Measurements from ENCODE around the gene AHCYL2. TPM values are rescaled to one million over a fixed set of nuclear protein-coding genes. Genes with fewer than 3 reads are reported as not detected.

The AHCYL2 gene
- total and polyA plus RNA-seq, 4 donors = 2.0 to 10.0 (median 3.6) TPM

GRCh38 chr7:129295015-129295423 lies 70.2 kb downstream of the AHCYL2 start:
- no peak for TF ChIP-seq EGR1 (IDR thresholded peaks at IDR 0.05; ENCODE audit: low read depth in 2 of 2)
- no peak for TF ChIP-seq HNF4G (IDR thresholded peaks at IDR 0.05)
- TF ChIP-seq, protein P1, sequence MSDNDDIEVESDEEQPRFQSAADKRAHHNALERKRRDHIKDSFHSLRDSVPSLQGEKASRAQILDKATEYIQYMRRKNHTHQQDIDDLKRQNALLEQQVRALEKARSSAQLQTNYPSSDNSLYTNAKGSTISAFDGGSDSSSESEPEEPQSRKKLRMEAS (IDR thresholded peaks at IDR 0.05) = no peak
- TF ChIP-seq RAD21 (IDR thresholded peaks at IDR 0.05) = no peak
- TF ChIP-seq HNF4A (conservative IDR thresholded peaks at IDR 0.05) = peak in 1 of 2 donors; percentile 22
- TF ChIP-seq, protein P2, sequence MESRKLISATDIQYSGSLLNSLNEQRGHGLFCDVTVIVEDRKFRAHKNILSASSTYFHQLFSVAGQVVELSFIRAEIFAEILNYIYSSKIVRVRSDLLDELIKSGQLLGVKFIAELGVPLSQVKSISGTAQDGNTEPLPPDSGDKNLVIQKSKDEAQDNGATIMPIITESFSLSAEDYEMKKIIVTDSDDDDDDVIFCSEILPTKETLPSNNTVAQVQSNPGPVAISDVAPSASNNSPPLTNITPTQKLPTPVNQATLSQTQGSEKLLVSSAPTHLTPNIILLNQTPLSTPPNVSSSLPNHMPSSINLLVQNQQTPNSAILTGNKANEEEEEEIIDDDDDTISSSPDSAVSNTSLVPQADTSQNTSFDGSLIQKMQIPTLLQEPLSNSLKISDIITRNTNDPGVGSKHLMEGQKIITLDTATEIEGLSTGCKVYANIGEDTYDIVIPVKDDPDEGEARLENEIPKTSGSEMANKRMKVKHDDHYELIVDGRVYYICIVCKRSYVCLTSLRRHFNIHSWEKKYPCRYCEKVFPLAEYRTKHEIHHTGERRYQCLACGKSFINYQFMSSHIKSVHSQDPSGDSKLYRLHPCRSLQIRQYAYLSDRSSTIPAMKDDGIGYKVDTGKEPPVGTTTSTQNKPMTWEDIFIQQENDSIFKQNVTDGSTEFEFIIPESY (IDR thresholded peaks at IDR 0.05) = no peak
- no peak for TF ChIP-seq NR2F2 (IDR thresholded peaks at IDR 0.05)
- peak; percentile 21 for TF ChIP-seq FOXA1 (IDR thresholded peaks at IDR 0.05)
- TF ChIP-seq, protein P3, sequence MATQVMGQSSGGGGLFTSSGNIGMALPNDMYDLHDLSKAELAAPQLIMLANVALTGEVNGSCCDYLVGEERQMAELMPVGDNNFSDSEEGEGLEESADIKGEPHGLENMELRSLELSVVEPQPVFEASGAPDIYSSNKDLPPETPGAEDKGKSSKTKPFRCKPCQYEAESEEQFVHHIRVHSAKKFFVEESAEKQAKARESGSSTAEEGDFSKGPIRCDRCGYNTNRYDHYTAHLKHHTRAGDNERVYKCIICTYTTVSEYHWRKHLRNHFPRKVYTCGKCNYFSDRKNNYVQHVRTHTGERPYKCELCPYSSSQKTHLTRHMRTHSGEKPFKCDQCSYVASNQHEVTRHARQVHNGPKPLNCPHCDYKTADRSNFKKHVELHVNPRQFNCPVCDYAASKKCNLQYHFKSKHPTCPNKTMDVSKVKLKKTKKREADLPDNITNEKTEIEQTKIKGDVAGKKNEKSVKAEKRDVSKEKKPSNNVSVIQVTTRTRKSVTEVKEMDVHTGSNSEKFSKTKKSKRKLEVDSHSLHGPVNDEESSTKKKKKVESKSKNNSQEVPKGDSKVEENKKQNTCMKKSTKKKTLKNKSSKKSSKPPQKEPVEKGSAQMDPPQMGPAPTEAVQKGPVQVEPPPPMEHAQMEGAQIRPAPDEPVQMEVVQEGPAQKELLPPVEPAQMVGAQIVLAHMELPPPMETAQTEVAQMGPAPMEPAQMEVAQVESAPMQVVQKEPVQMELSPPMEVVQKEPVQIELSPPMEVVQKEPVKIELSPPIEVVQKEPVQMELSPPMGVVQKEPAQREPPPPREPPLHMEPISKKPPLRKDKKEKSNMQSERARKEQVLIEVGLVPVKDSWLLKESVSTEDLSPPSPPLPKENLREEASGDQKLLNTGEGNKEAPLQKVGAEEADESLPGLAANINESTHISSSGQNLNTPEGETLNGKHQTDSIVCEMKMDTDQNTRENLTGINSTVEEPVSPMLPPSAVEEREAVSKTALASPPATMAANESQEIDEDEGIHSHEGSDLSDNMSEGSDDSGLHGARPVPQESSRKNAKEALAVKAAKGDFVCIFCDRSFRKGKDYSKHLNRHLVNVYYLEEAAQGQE (IDR thresholded peaks at IDR 0.05) = no peak
- no peak for TF ChIP-seq TAF1 (conservative IDR thresholded peaks at IDR 0.05)
- no peak for TF ChIP-seq SP1 (IDR thresholded peaks at IDR 0.05)
- no peak for TF ChIP-seq GABPA (IDR thresholded peaks at IDR 0.05 in 1 of 2, conservative IDR thresholded peaks at IDR 0.05 in 1 of 2)
- no peak for TF ChIP-seq YY1 (IDR thresholded peaks at IDR 0.05)
- no peak for TF ChIP-seq ATF3 (IDR thresholded peaks at IDR 0.05)
- peak in 1 of 2 donors; percentile 13 for TF ChIP-seq RXRA (IDR thresholded peaks at IDR 0.05)
- TF ChIP-seq, protein P4, sequence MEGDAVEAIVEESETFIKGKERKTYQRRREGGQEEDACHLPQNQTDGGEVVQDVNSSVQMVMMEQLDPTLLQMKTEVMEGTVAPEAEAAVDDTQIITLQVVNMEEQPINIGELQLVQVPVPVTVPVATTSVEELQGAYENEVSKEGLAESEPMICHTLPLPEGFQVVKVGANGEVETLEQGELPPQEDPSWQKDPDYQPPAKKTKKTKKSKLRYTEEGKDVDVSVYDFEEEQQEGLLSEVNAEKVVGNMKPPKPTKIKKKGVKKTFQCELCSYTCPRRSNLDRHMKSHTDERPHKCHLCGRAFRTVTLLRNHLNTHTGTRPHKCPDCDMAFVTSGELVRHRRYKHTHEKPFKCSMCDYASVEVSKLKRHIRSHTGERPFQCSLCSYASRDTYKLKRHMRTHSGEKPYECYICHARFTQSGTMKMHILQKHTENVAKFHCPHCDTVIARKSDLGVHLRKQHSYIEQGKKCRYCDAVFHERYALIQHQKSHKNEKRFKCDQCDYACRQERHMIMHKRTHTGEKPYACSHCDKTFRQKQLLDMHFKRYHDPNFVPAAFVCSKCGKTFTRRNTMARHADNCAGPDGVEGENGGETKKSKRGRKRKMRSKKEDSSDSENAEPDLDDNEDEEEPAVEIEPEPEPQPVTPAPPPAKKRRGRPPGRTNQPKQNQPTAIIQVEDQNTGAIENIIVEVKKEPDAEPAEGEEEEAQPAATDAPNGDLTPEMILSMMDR (IDR thresholded peaks at IDR 0.05; ENCODE audit: low read depth, low read length, missing input control) = no peak
- no peak for TF ChIP-seq FOXA2 (IDR thresholded peaks at IDR 0.05)
- DNase-seq (ENCODE audit: low spot score) = no peak
- H3K4me1 ChIP-seq (ENCODE audit: control insufficient read depth in 4 of 4, insufficient read depth in 4 of 4, low read length in 3 of 4) = peaks cover 0 to 10% (median 9%) of the 10 kb centered on the region in 4 donors
- no peaks in the 10 kb centered on the region for H3K36me3 ChIP-seq (ENCODE audit: control insufficient read depth in 4 of 4, insufficient read depth in 3 of 4, low read depth in 1 of 4, low read length in 3 of 4)
- no peak overlapping the region for H3K9ac ChIP-seq (ENCODE audit: low read depth in 1 of 2, low read length in 2 of 2)
- H3K27ac ChIP-seq (ENCODE audit: low read depth in 1 of 2, low read length in 2 of 2) = peak overlapping the region in 1 of 2 donors; percentile 12
- no peaks in the 10 kb centered on the region for H3K9me3 ChIP-seq (ENCODE audit: control insufficient read depth in 4 of 4, low read length in 3 of 4)
- WGBS = 45% methylated on average over 2 of the region's 2 CpGs
- H3K27me3 ChIP-seq (ENCODE audit: control insufficient read depth in 4 of 4, insufficient read depth in 4 of 4, low read length in 3 of 4) = no peaks in the 10 kb centered on the region
- no peak overlapping the region for H3K4me3 ChIP-seq (ENCODE audit: low read depth in 1 of 3, low read length in 3 of 3)
